Measurements from ENCODE around the gene MARK3.

MARK3 gene

GRCh38 chr14:103540821-103541708 lies 155.8 kb downstream of the MARK3 start:
- DNase-seq: no peak

GRCh38 chr14:103541709-103542604 lies 156.7 kb downstream of the MARK3 start:
- DNase-seq: no peak

- no peak for DNase-seq
These were observed 157.4 kb downstream of the MARK3 start for GRCh38 chr14:103542605-103543088.

GRCh38 chr14:103543140-103543539 lies 157.9 kb downstream of the MARK3 start:
- DNase-seq: no peak

- no peak for DNase-seq
These were observed 158.6 kb downstream of the MARK3 start for GRCh38 chr14:103543721-103544387.

GRCh38 chr14:103544388-103545218 lies 159.4 kb downstream of the MARK3 start:
- no peak for DNase-seq

- DNase-seq: no peak
These were observed 160.2 kb downstream of the MARK3 start for GRCh38 chr14:103545219-103545914.

- no peak for DNase-seq
These were observed 160.9 kb downstream of the MARK3 start for GRCh38 chr14:103545915-103546651.

- DNase-seq: peak; percentile 87
These were observed 161.6 kb downstream of the MARK3 start for GRCh38 chr14:103546652-103547454.

GRCh38 chr14:103547455-103547940 lies 162.3 kb downstream of the MARK3 start:
- no peak for DNase-seq

- DNase-seq: no peak
These were observed 162.8 kb downstream of the MARK3 start for GRCh38 chr14:103547941-103548462.

- DNase-seq: no peak
These were observed 163.5 kb downstream of the MARK3 start for GRCh38 chr14:103548463-103549351.

- DNase-seq: no peak
These were observed 164.4 kb downstream of the MARK3 start for GRCh38 chr14:103549361-103550311.

- no peak for DNase-seq
These were observed 165.5 kb downstream of the MARK3 start for GRCh38 chr14:103550451-103551337.

- DNase-seq: no peak
These were observed 166.1 kb downstream of the MARK3 start for GRCh38 chr14:103551338-103551762.
